ENCODE measurements around the gene CYP27B1.
"Not testable (repeated sequence)": the region's sequence is repeated elsewhere in the genome, so short reads cannot be mapped to it uniquely, and the experiment has no call there.

CYP27B1 gene

DNA sequence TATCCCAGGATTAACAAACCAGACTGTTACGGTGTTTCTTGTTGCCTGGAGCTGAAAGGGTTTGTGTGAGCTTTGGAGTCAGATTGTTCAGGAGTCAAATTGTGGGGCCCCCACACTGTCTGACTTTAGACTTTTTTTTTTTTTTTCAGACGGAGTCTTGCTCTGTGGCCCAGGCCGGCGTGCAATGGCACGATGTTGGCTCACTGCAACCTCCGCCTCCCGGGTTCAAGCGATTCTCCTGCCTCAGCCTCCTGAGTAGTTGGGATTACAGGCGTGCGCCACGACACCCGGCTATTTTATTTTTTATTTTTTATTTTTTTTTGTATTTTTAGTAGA is 16.6 kb upstream of the CYP27B1 start:
- no peak for DNase-seq

DNA sequence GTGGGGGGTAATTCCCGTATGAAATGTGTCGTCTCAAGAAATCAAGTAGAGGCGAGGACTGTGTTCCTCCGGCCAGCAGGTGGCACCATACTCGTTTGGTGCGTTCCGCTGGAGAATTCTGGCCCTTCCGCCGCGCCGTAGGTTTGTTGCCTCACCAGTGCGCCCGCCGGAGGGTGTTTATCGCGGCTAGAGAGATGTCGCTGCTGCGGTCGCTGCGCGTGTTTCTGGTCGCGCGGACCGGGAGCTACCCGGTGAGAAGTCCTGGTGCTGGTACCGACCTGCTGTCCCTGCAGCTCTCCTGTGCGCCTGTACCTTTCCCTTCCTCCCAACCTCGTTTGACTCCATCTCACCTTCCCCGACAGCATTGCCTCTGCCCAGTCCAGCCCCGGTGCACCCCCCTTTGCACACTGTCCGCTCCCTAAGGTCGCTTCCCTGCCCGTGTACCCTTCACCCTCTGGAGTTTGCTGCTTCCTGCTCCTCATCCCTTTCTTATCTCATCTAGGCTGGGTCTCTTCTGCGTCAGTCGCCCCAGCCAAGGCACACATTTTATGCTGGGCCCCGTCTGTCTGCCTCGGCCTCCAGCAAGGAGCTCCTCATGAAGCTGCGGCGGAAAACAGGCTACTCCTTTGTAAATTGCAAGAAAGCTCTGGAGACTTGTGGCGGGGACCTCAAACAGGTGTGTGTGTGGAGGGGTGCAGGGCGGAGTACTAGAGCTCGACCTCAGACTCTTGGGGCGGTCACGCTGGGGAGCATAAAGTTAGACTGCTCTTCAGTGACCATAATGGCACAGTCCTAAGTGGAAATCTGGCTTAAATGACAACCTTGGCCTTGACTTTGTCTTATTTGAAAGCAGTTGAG is 16.0 kb upstream of the CYP27B1 start, which contains the start of gene TSFM:
TSFM (plus strand) TSS at position 180 of the 858 bp plus-strand sequence; CDS start at position 195, 15 bp downstream.
- peak; percentile 99 for DNase-seq

DNA sequence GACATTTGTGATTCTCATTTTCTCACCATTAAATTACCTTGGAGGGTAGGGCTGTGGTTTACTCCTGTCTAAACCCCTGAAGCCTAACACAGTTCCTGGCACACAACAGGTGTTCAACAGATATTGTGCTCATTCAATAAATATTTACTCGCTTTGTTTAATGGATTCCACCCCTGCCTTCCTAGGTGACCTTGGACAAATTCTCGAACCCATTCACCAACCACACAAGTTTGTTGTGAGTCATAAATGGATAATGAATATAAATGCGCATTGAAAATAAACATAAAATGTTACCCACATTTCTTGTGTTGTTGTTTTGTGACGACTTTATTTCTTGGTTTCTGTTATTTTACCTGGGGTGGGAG is 15.3 kb upstream of the CYP27B1 start:
- DNase-seq, result no peak

DNA sequence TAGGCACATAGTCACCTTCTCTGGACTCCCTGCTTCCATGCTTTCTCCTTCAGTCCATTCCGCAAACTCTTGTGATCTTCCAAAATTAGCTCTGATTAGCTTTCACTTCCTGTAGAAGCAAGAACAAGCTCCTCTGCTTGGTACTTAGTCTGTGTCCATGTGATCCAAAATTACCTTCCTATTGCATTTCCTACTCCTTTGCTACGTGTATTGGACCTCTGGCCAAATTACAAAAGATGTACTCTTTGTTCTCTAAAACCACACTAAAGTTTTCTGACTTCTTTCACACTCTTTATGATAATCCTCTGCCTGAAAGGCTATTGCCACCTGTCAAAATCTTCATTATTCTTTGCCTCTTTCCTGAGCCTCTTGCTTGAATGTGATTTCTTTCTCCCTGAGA is 14.9 kb upstream of the CYP27B1 start:
- no peak for DNase-seq

DNA sequence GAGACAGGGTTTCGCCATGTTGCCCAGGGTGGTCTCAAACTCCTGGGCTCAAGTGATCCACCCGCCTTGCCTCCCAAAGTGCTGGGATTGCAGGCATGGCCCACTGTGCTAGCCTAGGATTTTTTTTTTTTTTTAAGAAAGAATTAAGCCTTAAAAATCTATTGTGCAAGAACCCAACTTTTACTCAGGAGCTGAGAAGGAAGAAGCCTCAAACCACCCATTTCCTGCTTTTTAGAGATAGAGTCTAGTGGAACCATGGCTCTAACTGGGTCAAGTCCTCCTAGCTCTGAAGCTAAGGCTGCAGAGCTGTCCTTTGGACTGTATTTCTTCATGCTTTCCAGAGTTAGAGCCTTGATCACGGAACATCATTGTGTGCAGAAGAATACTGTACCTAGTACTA is 14.4 kb upstream of the CYP27B1 start:
- DNase-seq, result no peak

DNA sequence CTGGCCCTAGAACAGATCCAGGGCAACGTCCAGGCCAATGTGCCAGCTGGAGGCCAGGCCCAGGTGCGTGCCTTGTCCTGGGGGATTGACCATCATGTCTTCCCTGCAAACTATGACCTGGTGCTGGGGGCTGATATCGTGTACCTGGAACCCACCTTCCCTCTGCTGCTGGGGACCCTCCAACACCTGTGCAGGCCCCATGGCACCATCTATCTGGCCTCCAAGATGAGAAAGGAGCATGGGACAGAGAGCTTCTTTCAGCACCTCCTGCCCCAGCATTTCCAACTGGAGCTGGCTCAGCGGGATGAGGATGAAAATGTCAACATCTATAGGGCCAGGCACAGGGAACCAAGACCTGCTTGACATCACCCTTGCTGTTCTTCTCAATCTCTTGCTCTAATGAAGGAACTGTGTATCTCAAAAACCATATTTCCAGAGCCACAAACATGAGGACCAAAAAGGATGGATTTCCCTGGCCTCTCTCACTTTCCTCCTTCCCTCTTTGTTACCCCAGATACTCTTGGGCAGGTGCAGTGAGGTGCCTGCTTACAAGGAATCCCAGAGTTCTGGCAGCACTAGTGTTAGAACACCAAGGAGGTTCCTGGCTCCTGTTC is 13.5 kb upstream of the CYP27B1 start:
- no peak for DNase-seq

DNA sequence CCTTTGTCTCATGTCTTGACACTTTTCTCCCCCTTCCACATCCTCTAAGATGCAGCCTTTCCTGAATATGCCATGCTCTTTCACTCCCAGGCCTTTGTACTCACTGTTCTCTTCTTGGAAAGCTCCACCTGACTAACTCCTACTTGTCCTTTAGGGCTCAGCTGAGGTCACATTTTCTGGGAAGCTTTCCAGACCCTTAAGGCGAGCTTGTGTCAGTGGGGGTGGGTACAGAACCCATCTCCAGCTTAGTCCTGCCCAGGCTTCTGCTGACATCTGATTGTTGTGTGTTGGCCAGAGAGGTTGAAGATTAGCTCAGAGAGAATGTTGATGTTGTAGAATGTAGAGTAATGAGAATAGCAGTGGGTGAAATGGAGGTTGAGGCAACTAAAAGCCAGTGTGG is 12.9 kb upstream of the CYP27B1 start:
- DNase-seq, result no peak

DNA sequence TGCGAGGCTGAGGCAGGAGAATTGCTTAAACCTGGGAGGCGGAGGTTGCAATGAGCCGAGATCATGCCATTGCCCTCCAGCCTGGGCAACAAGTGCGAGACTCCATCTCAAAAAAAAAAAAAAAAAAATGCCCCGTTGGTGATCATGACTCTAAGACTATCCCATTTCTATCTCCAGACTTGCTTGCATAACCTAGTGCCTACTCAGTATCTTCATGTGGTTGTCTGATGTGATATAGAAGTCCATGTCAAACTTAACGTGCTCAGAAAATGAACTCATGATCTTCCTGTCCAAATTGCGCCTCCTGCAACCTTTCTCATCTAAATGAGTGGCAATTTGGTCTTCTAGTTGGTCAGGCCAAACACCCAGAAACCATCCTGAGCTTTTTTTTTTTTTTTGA is 11.0 kb upstream of the CYP27B1 start:
- no peak for DNase-seq

DNA sequence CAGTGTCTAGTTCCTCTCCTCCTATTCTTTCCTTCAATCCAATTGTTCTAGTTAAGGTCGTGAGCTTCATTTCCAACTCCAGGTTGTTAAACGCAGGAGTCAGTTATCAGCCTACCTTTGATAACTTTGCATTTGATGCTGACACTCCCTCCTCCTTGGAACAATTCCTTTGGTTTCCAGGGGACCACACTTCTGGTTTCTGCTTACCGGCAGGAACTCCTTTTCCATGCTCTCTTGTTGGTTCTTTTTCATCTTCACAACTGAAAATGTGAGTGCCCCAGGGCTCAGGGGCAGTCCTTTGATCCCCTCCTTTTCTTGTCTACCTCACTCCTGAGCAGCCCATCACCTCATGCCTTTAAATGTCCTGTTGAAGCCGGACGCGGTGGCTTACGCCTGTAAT is 10.5 kb upstream of the CYP27B1 start:
- no peak for DNase-seq

DNA sequence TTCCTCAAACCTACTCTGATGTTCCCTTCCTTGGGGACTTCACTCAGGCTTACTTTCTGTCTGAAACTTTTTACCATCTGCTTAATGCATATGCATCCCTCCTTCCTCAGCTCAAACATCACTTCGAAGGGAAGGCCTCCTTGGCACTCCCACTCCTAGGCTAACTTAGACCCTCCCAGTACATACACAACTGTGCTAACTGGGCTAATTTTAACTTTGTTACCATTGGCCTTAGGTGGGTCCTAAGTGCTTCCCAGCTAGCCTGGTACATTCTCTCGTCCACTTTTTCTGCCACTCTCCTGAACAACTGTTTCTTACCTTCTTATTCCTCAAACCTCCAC is 9.3 kb upstream of the CYP27B1 start:
- no peak for DNase-seq

DNA sequence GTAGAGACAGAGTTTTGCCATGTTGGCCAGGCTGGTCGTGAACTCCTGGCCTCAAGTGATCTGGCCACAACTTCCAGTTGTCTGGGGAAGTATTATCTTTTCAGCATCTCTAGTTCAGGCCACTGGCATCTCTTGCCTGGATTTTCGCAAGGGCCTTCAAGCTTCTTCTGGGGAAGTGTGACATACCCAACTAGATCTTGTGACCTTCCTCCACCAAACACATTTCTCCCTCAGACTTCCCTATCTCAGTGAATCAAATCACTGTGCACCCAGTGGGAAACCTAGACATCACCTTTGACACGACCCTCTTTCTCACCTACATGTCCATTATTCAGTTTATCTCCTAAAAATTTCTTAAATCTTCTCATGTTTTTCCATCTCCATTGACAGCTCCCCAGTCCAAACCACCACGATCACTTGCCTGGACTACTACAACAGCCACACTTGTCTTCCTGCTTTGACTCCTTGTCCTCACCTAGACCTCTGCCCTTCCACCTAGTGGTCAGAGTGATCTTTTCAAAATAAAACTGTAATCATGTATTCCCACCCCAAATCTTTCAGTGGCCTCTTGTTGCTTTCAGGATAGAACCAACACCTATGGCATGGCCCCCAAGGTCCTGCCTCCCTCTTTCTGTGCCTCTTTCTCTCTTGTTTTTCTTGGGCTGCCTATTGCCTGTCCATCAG is 8.8 kb upstream of the CYP27B1 start:
- DNase-seq, result no peak

DNA sequence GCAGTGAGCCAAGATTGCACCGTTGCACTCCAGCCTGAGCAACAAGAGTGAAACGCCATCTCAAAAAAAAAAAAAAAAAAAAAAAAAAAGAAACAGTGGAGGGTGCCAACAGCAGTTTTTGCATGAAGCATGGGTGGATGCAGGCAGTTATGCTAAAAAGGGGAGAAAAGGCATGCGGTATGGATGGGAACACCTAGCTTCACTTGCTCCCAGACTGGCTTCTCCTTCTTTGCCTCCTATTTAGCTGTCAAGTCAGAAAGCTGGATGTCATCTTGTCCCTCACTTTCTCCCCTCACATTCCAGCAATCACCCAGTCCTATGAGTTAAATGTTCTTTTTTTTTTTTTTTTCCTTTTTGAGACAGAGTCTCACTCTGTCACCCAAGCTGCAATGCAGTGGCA is 8.2 kb upstream of the CYP27B1 start:
- DNase-seq, result no peak

DNA sequence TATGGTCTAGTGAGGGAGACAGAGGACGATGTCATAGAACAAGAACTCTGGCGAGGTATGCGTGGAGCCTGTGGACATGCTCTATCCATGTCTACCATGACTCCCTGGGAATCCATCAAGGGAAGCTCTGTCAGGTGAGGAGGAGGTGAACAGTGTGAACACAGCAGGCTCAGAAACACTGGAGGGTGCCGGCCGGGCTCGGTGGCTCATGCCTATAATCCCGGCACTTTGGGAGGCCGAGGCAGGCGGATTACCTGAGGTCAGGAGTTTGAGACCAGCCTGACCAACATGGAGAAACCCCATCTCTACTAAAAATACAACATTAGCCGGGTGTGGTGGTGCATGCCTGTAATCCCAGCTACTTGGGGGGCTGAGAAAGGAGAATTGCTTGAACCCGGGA is 7.8 kb upstream of the CYP27B1 start:
- not testable (repeated sequence) for DNase-seq

DNA sequence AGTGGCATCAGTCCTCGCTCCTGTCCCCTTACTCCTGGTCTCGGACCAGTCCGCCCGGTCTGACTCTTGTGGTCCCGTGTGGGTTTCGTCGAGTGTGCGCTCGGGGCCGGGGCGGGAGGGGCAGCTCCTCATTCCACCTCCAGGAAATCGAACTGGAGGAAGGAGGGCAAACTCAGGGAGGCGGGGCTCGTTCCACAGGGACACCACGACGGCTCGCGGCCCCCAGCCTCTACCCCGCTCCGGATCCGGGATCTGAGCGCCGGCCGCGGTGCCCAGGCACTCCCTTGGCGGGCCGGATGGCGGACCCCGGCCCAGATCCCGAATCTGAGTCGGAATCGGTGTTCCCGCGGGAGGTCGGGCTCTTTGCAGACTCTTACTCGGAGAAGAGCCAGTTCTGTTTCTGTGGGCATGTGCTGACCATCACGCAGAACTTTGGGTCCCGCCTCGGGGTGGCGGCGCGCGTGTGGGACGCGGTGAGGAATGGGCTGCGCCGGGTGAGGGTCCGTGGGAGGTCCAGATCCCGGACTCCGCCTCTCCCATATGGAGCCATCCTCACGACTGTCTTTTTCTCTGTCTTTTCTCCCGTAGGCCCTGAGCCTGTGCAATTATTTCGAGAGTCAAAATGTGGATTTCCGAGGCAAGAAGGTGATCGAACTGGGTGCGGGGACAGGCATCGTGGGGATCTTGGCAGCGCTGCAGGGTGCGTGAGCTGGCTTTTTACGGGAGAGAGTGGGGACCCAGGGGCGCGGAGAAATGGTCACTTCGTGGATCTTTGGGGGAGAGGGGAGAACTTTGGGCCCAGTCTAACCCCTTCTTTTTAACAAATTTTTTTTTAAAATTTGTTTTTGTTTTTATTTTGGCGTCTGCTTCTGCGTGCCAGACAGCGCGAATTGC is 5.8 kb upstream of the CYP27B1 start, which contains the start of gene EEF1AKMT3:
EEF1AKMT3 (plus strand) TSS at position 186 of the 894 bp plus-strand sequence; CDS start at position 297, 111 bp downstream.
- peak; percentile 22 for DNase-seq

DNA sequence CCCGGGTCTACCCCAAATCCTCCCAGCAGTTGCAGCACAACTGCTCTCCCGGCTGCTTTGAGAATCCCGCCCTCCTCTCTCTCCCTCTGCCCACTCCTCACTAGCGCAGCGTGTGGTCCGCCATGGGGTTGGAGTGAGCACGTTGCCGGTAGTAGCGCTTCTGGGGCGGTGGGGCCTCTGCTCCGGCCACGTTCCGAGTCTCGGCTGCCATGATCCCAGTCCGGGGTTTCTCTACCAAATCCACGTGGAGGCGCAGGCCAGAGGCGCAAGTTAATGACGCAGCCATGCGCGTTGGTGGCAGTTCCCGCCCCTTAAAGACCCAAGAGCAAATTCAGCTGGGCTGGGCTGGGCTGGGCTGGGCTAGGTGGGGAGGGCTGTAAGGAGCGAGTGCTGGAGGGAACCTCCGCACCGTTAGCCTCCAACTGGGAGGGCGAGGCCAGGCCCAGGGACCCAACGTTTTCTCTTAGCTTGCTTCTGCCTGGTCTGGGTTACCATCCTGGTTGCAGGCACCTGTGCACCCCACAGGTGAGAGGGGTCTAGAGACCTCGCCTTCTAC is 5.1 kb upstream of the CYP27B1 start, which contains the start of gene METTL1:
METTL1 (minus strand) TSS at position 233 of the 556 bp plus-strand sequence; CDS start at position 211, 22 bp downstream.
- DNase-seq, result peak; percentile 85

DNA sequence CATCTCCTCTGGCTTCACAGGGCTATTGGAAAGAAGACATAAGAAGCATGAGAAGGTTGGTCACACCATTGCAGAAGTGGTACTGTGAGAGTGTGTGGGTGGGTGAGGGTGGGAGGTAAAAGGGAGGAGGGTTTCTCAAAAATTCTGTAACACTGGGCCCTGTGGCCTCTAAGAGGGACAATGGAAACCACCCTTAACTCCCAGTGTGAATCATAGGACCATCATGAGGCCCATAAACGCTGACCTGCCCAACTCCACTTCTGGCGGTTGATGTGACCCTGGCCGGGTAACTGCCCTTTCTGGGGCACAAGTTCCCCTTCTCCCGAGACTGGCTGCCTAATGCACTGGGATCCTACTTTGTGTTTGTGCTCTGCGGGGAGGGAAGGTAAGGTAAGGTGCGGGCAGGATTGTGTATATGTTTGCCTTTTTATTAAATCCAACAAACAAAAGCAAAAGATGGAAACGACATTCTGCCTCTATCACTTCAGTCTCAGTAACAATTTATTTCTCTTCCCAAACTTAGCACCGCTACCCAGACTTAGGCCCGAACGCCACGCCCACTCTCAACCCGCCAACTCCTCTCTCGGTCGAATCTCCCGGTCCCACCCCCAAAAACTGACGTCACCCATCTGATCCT is 4.5 kb upstream of the CYP27B1 start:
- peak; percentile 70 for DNase-seq

DNA sequence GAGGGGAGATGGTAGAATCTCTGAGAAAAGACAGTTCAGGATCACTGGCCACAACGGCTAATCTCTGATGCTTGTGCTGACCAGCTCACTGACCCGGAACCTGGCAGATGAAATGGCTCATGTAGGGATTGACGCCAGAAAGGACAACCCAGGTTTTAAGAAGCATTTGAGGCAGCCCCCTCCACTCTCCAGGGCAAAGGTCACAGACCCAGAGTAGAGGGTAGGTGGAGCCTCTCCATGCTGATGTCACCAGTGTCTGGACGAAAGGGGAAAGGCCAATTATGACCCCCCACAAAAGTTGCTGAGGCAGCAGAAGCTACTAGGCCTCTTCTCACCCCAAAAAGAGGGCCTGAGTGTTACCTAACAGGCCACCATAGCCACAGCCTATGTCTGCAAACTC is 3.9 kb upstream of the CYP27B1 start:
- no peak for DNase-seq

DNA sequence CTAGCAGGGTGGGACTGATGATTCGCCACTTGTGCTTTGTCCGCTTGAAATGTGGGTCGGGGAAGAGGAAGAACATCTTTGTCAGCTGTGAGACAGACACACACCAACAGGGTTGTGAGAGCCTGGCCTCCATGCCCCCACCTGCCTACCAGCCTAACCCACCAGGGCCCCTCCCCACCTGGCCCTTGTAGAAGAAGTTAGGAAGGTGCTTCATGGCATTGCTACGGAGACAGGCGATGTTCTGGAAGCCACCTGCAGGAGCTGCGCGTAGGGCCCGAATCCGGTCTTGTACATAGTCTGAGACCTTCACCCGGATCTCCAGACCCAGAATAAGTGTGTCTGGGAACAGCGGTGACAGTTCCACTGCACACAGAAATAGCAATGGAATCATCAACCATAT is 2.7 kb upstream of the CYP27B1 start:
- no peak for DNase-seq

DNA sequence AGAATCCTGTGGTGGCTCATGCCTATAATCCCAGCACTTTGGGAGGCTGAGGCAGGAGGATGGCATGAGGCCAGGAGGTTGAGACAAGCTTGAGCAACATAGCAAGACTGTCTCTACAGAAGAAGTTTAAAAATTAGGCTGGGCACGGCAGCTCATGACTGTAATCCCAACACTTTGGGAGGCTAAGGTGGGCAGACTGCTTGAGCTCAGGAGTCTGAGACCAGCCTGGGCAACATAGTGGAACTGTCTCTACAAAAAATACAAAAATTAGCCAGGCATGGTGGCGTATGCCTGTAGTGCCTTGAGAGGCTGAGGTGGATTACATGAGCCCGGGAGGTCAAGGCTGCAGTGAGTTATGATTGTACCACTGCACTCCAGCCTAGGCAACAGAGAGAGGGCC is 998 bp upstream of the CYP27B1 start:
- DNase-seq, result no peak

DNA sequence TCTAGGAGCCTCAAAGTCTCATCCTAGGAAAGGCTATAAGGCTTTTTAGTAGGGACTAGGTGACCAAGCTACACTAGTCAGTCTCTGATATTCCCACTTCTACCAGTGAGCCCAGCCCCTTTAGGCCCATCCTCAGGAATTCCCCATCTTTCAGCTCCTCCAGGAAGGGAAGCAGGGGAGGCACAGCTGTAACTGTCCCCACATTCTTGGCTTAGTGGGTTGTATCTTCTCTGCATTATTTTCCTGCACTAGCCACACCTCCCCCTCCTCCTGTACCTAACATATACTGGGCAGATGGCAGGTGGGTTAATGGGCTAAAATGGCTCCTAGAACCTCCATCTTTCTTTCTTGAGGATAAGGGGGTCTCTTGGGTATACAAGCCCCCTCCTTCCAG is 424 bp upstream of the CYP27B1 start:
- no peak for DNase-seq

DNA sequence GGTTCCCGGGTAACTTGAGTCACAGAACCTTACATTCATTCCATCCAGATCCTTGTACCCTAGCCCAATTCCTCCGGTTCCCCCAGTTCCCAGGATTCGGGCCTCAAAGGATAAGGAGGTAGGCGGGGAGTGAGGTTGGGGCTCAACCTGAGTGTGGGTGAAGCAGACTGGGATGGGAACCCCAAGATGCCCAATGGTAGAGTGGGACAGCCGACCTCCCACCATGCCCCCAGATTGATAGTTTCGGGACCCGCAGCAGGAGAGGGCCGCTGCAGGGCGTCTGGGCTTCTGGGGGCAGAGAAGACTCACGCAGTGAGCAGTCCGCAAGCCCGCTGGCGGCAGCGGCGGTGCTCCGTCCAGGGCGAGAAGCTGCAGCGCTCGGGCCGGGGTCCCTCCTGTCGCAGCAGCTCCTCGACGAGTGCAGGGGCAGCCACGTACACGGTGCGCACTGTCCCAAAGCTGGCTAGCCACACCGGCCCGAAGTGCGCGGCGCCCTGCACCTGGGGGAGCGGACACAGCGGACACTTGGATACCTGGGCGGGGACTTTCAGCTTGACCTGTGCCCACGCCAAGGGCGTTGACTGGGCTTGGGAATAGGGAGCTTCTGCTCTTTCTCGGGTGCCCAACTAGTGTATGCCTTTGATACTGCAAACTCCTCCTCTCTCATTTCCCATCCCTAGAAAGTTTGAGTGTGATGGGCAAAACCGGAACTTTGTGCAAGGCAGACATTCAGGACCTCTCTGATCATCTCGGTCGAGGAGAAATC is 997 bp downstream of the CYP27B1 start:
- no peak for DNase-seq

Data from effector CD4-positive, alpha-beta T cell (primary cell).